ENCODE measurements around the gene ZNF396. TPM values are rescaled to one million over a fixed set of nuclear protein-coding genes. Genes with fewer than 3 reads are reported as not detected.

The ZNF396 gene
- total and polyA plus RNA-seq, 2 experiments from 2014 or later = 0.31 to 0.36 TPM

GRCh38 chr18:35322486-35323458 is 54.4 kb downstream of the ZNF396 start:
- no peak for DNase-seq (ENCODE audit: low spot score)

More at GRCh38 chr18:35322486-35323458, 54.4 kb downstream of the ZNF396 start:
- Histone ChIP-seq H3K27ac (ENCODE audit: low read depth) (no peak overlapping the region), H3K27me3 (ENCODE audit: insufficient read depth) (no peaks in the 10 kb centered on the region), H2AFZ (no peak overlapping the region), H3K4me1 (ENCODE audit: insufficient read depth) (peaks cover 8% of the 10 kb centered on the region), H3K9me2 (ENCODE audit: insufficient read depth) (no peaks in the 10 kb centered on the region), H3K4me2 (no peak overlapping the region), H3K4me3 (no peak overlapping the region), H3K79me2 (replicated peaks; ENCODE audit: insufficient read depth) (no peaks in the 10 kb centered on the region), H3F3A (replicated peaks; ENCODE audit: low read depth) (no peaks in the 10 kb centered on the region), H3K36me3 (ENCODE audit: insufficient read depth) (no peaks in the 10 kb centered on the region), H4K20me1 (replicated peaks; ENCODE audit: insufficient read depth) (no peaks in the 10 kb centered on the region)
- peaks cover 15% of the 10 kb centered on the region for H3K4me1 Mint-ChIP-seq
- H3K9me3 Mint-ChIP-seq = no peaks in the 10 kb centered on the region
- no peaks in the 10 kb centered on the region for H3K27me3 Mint-ChIP-seq (ENCODE audit: insufficient read depth, low read depth, poor library complexity)
- no peak overlapping the region for H3K27ac Mint-ChIP-seq
- no peaks in the 10 kb centered on the region for H3K36me3 Mint-ChIP-seq (ENCODE audit: low read depth)
- no peak for ATAC-seq
- TF ChIP-seq CTCF (conservative IDR thresholded peaks at IDR 0.05; ENCODE audit: low read depth in 2 of 2) (no peak), NANOG (IDR thresholded peaks at IDR 0.05; ENCODE audit: borderline replicate concordance) (no peak), ZNF462 (CRISPR knock-in tag; IDR thresholded peaks at IDR 0.05) (no peak), POLR2AphosphoS5 (IDR thresholded peaks at IDR 0.05; ENCODE audit: low read depth) (no peak), REST (IDR thresholded peaks at IDR 0.05; ENCODE audit: unreplicated experiment) (no peak), ZNF114 (CRISPR knock-in tag; IDR thresholded peaks at IDR 0.05) (no peak), EZH2phosphoT487 (IDR thresholded peaks at IDR 0.05; ENCODE audit: unreplicated experiment) (no peak), ZNF331 (CRISPR knock-in tag; IDR thresholded peaks at IDR 0.05; ENCODE audit: low read depth) (no peak), EZH2 (IDR thresholded peaks at IDR 0.05; ENCODE audit: low read depth, unreplicated experiment) (no peak), JUNB (IDR thresholded peaks at IDR 0.05; ENCODE audit: unreplicated experiment) (no peak), CREB1 (CRISPR knock-in tag; IDR thresholded peaks at IDR 0.05; ENCODE audit: low read depth) (no peak), STAT1 (IDR thresholded peaks at IDR 0.05; ENCODE audit: unreplicated experiment) (no peak)
- no peak overlapping the region for H3K4me3 Mint-ChIP-seq

All from GM23338 (cell line).